Hematopoietic multipotent progenitor cell treated with erythropoietin and hydrocortisone succinate and interleukin-3 and kit ligand, for 6 days (in vitro differentiated cells): ENCODE measurements around the gene CEP83.

ENCODE experiments used
- DNase-seq: peaks from one replicate; pipeline ENCODE4 v3.0.0-alpha.2; 2015

CEP83 gene

DNA sequence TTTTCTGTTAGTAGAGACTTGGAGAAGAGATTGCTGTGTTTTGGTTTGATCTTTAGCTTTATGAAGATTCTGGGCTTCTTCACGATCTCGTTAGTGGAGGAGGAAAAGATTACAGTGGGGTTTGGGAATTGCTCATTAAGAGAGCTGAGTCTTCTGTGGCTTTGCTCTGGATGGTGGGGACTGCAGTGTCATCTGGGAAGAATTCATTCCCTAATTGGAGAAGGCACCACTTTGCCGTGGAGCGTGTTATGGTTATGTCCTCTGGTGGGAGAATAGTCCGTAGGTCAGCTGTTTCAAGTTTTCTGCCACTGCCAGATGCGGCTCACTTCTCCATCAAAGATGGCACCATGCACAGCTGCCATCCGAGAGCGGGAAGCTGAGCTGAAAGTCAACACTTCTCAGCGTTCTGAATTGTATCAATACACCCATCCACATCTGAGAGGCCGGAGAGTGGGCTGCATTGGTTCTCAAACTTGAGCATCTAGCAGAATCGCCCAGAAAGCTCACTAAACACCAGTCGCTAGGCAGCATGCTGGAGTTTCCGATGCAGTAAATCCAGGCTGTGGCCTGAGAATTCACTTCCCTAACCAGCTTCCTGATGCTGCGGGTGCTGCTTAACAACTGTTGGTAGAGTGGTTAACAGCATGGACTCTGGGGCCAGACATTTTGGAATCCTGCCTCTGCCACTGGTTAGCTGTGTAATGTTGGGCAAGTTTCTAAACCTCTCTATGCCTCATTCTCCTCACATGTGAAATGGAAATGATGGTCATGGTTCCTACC lies 193.5 kb downstream of the CEP83 start:
- DNase-seq: no peak

DNA sequence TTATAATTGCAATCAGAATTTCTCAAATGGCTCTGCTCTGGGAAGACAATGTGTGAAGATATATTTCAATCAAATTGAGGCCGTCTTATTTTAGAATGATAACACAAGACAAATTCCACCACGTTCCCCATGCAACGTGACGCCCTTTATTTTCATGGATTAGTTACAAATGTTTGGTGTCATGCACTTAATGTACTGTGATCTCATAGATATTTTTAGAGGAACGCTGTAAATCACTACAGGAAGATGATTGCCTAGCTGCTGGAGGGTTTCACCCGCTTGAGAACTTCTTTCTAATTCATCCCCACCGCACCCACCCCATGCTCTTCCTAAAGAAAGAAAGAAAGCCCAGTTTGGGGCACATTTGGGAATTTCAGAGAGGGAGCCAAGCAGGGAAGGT lies 194.1 kb downstream of the CEP83 start:
- no peak for DNase-seq

DNA sequence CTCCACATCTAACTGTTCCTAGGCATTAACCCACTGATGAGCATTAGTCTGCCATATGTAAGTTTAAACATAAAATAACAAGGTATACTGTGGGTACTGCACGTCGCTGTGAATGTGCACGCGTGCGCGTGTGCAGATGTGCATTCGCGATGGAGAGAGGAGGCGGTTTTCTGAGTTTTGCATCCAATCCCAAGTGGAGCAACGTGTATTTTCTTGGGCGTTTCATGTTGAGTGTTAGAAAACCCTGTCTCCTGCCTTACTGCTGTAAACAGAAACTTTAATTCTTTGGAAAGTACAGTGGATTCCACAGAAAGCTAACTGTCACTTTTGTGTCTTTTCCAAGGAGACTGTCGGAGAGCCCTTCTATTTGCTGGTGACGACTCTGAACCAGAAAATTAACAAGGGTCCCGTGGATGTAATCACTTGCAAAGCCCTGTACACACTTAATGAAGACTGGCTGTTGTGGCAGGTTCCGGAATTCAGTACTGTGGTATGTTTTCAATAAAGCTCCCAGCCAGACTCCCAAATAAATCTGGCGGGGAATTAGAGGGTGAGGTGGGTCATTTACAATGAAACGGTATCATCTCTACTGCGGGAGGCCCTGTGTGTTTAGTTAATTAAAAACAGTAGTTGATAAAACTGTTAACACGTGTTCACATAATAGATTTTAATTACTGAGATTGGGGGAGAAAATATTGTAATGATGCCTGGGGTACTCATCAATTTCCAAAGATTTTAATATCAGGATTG lies 194.8 kb downstream of the CEP83 start:
- no peak for DNase-seq

DNA sequence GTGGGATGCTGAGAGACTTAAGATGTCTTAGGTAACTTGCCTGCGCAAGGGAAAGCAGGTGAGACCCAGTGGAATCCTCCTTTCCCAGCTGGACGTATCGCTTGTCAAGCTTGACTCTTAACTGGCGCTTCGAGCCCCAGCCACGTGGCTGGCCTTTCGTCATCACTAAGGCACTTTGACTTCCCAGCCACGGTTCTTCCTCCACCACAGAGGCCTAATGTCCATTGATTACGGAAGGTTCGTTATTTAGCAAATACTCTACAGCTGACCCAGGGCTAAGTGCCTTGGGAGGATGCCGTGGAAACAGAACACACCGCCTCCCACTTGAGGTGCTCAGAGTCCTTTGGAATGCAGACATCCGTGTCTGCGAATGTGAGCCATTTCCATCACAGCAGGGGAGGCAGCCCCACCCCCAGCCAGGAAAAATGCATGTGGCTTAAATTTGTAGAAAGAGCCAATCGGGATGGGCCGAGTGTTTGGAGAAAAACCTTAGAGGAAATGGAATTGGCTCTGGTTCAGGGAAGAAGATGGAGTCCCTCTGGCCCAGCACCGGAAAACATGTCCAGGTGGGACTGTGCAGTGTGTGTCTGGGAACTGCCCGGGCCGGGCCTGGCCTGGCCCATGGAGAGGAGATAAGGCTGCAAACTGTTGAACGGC lies 195.6 kb downstream of the CEP83 start:
- DNase-seq: no peak

DNA sequence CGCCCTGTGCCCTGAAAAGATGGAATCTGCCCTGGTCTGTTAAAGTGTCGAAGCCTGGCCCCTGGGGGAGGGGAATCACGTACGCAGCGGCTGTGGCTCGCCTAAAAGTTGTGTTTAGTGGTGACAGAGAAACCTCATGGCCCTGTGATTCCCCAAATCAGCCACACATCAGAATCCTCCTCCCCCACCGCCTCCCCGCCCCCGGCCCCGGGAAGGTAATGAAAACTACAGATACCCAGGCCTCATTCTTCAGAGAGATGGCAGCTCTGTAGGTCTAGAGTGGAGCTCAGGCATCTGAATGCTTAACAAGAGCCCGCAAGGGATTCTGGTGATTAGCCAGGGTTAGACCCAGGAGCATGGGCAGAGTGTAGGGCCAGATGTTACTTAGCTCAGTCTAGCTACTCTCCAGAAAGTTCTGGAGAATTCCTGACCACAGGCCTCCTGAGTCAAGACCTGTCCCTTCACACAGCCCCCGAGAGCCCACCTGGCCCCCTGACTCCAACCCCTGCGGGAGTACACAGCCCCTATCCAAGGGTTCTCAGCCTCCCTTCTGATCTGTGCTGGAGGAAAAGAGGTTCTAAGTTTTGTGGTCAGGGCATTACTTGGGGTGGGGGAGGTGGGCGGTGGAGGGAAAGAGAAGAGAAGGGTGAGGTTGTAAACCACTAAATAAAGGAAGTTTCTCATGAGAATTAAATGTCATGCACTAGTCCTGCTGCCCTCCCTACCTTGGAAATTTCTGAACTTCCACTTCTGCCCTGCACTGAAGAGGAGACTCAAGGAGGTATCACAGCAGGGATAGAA lies 196.5 kb downstream of the CEP83 start:
- peak; percentile 48 for DNase-seq

DNA sequence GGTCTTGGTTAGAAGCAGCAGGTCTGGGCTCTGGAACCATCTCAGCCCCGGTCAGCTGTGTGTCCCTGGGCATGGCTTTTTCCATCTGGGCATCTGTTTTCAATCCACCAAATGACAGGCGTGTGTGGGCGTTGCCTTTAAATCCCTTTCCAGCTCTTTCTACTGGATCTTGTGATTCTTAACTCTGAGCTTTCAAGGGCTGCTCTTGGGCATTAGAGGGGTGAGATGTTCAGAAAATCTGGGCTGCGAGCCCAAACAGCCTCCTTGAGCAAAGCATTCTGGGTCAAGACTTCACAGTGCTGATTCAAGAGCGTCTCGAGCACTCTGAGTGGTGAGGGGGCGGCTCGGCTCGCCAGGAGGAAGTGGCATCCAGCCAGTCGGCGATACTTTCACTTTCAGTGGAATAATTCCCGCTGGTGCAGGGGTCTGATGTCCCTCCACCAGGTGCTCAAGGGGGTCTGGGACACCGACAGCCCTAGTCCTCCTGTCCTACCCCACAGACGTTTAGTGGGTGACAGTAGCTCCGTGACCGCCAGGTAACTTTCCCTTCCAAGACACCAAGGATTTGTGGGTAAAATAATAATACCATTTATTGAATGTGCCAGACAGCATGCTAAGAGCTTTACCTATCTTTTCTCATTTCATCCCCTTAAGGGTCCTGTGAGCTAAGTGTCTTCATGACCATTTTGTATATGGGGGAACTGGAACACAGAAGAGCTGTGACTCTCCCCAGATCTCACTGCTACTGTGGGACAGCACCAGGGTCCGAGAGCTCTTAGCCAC lies 197.2 kb downstream of the CEP83 start:
- peak; percentile 81 for DNase-seq

DNA sequence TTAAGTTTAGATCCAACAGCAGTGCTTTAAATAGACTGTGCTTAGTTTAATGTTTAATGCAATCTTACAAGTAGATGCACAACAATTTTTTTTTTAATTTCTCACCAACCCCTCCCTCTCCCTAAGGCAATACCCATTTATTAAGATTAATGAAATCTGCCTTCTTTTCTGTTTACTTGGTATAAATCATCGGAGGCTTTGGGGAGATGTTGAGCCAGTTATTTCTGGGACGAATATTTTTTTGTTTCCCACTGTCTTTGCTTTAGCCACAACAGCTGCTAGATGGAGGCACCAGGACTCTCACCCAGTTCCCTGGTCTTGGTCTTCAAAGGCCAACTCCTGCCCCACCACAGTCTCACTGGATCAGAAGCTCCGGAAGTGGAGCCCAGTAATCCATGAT lies 197.9 kb downstream of the CEP83 start:
- no peak for DNase-seq

DNA sequence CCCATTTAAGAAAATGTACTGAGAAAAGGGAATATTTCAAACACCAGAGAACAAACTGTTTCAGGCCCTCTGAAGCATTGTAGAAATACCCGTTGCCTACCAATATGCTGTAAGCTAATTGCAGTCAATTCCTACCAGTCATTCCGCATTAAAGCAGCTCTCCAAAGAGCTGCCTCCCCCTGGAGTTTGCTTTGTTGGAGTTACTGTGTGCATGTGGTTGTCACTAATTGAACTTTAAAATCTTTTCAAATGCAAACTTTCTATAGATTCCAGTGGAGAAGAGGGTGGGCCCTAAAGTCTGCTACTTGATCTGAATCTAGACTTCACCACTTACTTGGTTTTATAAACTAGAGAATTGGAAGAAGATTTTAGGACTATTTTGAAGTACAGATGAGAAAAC lies 198.5 kb downstream of the CEP83 start:
- no peak for DNase-seq

DNA sequence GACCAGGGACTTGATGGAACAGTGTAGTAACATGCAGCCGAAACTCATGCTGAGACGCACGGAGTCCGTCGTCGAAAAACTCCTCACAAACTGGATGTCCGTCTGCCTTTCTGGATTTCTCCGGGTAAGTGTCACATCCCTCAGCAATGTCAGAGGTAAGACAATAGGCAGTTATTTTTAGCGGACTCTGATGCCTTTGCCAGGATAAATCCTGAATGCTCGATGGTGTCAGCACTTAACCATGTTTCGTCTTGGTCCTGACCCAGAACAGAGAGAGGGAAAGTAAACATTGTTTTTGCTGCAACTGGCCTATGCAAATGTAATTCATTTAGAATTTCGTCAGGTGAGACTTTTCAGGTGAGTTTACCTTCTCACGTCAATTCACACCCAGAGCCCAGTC lies 198.9 kb downstream of the CEP83 start:
- no peak for DNase-seq

DNA sequence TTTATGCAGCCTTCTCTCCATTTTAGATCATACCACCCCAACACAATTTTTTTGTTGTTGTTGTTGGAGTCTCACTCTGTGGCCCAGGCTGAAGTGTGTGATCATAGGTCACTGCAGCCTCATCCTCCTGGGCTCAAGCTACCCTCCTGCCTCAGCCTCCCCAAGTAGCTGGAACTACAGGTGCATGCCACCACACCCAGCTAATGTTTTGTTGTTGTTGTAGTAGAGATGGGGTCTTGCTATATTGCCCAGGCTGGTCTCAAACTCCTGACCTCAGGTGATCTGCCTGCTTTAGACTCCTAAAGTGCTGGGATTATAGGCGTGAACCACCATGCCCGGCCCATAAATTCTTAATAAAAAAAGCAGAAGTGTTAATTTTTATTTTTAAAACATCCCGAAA lies 199.7 kb downstream of the CEP83 start:
- no peak for DNase-seq

DNA sequence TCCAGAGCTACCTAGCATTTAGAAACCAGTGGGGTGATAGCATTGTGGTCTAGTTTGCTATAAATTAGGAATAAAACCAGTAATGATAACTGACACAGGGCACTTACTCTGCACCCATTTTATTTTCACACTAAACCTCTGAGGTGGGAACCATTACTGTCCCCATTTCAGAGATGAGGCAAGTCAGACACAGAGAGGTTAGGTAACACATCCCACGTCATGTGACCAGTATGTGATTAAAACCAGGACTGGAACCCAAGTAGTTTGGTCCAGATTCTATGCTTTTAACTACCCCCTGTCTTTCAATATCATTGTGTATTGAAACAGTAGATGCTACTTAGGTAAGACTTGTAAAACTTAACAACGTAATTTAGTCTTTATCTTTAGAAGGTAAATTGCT lies 201.1 kb downstream of the CEP83 start:
- DNase-seq: no peak
